ENCODE measurements around the gene ADGRG3.
"Not testable (repeated sequence)": the region's sequence is repeated elsewhere in the genome, so short reads cannot be mapped to it uniquely, and the experiment has no call there.

The ADGRG3 gene

GRCh38 chr16:57663917-57664661, 4.0 kb upstream of the ADGRG3 start:
- DNase-seq (ENCODE audit: low spot score), result no peak

- DNase-seq (ENCODE audit: low spot score), result no peak
Measured at GRCh38 chr16:57664662-57665025, 3.5 kb upstream of the ADGRG3 start.

GRCh38 chr16:57665541-57665940, 2.6 kb upstream of the ADGRG3 start:
- DNase-seq (ENCODE audit: low spot score), result no peak

- DNase-seq (ENCODE audit: low spot score), result no peak
Measured at GRCh38 chr16:57666353-57667047, 1.6 kb upstream of the ADGRG3 start.

GRCh38 chr16:57667048-57667525, 1.0 kb upstream of the ADGRG3 start:
- DNase-seq (ENCODE audit: low spot score), result no peak

GRCh38 chr16:57667526-57668262, 412 bp upstream of the ADGRG3 start:
- DNase-seq (ENCODE audit: low spot score), result no peak

- DNase-seq (ENCODE audit: low spot score), result no peak
Measured at GRCh38 chr16:57668630-57669475, 747 bp downstream of the ADGRG3 start.

GRCh38 chr16:57669476-57670162, 1.5 kb downstream of the ADGRG3 start:
- DNase-seq (ENCODE audit: low spot score), result no peak

- no peak for DNase-seq (ENCODE audit: low spot score)
Measured at GRCh38 chr16:57670196-57670595, 2.1 kb downstream of the ADGRG3 start.

GRCh38 chr16:57671451-57671850, 3.3 kb downstream of the ADGRG3 start:
- DNase-seq (ENCODE audit: low spot score), result not testable (repeated sequence)

- DNase-seq (ENCODE audit: low spot score), result no peak
Measured at GRCh38 chr16:57672416-57672815, 4.3 kb downstream of the ADGRG3 start.

GRCh38 chr16:57672824-57673223, 4.7 kb downstream of the ADGRG3 start:
- no peak for DNase-seq (ENCODE audit: low spot score)

GRCh38 chr16:57675741-57676551, 7.8 kb downstream of the ADGRG3 start:
- no peak for DNase-seq (ENCODE audit: low spot score)

- DNase-seq (ENCODE audit: low spot score), result no peak
Measured at GRCh38 chr16:57676553-57677085, 8.5 kb downstream of the ADGRG3 start.

GRCh38 chr16:57677622-57678369, 9.7 kb downstream of the ADGRG3 start:
- DNase-seq (ENCODE audit: low spot score), result no peak

- DNase-seq (ENCODE audit: low spot score), result no peak
Measured at GRCh38 chr16:57679016-57679415, 10.9 kb downstream of the ADGRG3 start.

- no peak for DNase-seq (ENCODE audit: low spot score)
Measured at GRCh38 chr16:57679767-57680482, 11.8 kb downstream of the ADGRG3 start.

- no peak for DNase-seq (ENCODE audit: low spot score)
Measured at GRCh38 chr16:57680842-57681375, 12.8 kb downstream of the ADGRG3 start.

Data from NAMALWA (cell line).